Hematopoietic multipotent progenitor cell treated with erythropoietin and hydrocortisone succinate and interleukin-3 and kit ligand, for 6 days (in vitro differentiated cells): ENCODE results near the gene KSR1.
"Not testable (repeated sequence)": the region's sequence is repeated elsewhere in the genome, so short reads cannot be mapped to it uniquely, and the experiment has no call there.

Source experiments
- DNase-seq: peaks from one replicate; pipeline ENCODE4 v3.0.0-alpha.2; 2015

The KSR1 gene

DNA sequence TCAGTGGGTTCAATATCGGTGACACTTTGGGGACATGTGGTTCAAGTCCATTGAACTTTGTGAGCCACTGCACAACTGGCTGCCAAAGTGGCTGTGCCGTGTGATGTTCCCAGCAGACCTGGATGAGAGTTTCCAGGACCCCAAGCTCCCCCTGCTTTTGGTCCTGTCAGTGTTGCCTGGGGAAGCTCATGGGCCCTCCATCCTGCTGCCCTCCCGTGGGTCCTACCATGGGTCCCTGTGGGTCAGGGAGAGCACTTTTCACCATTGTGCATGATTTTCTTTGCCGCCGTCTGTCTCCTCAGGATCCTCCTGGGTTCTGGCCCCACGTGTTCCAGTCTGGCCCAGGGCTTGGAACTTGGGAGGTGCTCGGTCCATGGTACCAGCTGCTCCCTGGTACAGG, 212.9 kb downstream of the KSR1 start:
- no peak for DNase-seq

GRCh38 chr17:27669850-27670249, 213.6 kb downstream of the KSR1 start:
- DNase-seq, result no peak

DNA sequence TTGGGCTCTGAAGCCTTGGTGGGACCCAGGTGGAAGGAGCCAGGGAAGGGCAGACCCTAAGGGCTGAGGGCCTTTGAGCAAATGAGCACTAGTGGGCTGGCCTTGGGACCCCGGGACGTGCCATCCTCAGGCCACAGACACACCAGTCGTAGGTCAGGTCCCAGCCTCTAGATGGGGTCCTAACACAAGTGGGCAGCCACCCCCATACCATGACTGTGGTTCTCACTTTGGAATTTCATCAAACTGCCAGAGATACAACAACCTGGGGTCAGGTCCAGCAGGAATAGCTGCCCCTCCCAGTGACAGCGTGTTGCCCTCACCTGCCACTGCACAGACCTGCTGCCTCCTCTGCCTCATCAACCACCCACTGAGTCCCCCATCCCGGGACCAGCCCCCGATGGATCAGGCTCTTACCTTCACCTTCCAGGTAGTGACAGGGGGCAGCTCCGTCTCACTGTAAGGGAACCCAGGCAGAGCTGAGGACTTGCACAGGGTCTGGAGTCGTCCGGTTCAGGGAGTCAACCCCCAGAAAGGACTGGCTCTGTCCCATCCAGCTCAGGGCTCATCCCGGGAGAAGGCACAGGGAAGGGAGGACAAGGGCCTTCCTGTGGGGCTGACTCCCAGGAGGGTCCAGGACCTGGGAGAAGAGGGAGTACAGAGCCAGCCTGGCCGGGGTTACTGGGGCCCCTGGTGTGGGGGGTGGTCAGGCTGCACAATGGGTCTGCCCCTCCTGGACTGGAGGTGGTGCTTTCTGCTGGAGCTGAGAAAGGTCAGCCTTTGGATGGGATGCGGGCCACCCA, 214.7 kb downstream of the KSR1 start:
- no peak for DNase-seq

- no peak for DNase-seq
Measured at GRCh38 chr17:27671591-27671910, 215.3 kb downstream of the KSR1 start.

DNA sequence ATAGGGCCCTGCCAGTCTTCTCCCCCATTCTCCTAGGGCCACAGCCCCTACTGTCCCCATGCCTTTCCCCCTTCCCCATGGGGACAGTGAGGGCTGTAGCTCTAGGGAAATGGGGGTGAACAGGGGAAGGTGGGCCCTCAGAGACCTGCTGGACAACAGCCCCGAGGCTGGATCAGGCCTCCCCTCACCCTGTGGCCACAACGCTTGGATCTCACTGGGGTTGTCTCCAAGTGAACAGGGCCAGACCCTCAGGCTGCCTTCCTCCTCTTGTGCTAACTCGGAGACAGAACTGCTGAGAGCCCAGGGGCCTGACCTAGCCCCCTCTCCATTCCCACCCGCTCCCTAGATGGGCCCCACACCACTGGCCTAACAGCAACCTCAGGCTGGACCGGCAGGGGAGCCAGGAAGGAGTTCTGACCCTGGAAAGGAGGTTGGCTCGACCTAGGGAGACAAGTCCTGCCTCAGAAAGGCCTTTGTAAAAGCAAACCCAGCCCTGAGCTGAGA, 215.8 kb downstream of the KSR1 start:
- not testable (repeated sequence) for DNase-seq

DNA sequence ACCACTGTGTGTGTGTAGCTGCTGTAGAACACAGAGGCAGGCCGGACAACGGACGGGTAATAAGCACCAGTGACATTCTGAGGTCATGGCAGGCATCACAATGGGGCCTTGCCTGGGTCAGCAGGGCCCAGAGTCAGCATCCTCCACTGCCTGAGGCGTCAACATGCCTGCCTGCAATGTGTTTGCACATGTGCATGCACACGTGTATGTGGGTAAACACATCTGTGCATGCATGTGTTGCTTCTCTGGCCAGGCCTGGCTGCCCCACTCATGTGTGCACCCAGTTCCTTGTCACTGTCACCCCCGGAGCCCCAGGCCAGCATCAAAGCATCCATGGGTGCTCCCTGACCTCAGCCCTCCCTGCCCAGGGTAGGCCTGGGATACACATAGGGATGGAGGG, 218.1 kb downstream of the KSR1 start:
- DNase-seq, result no peak
